IPS-20b (cell line): Measurements from ENCODE around the gene ELK4.

ENCODE experiments used
- H3K27ac ChIP-seq: one replicate; pipeline ENCODE4 v1.5.1; 2013; ENCODE audit warnings: low read length
- H3K27me3 ChIP-seq: 2 replicates; pipeline ENCODE4 v1.6.1; 2013; ENCODE audit warnings: mild to moderate bottlenecking, low read length, inconsistent platforms; ENCODE audit not compliant: insufficient read depth
- H3K36me3 ChIP-seq: 2 replicates; pipeline ENCODE4 v1.6.1; 2013; ENCODE audit warnings: low read depth, mild to moderate bottlenecking, inconsistent platforms, low read length, moderate library complexity; ENCODE audit not compliant: insufficient read depth
- H3K4me1 ChIP-seq: 2 replicates; pipeline ENCODE4 v1.6.1; 2013; ENCODE audit warnings: mild to moderate bottlenecking, control low read depth, inconsistent platforms, low read length, moderate library complexity; ENCODE audit not compliant: insufficient read depth
- H3K4me3 ChIP-seq: 2 replicates; pipeline ENCODE4 v1.5.1; 2013; ENCODE audit warnings: mild to moderate bottlenecking, low read length, inconsistent platforms
- H3K9ac ChIP-seq: 2 replicates; pipeline ENCODE4 v1.6.1; 2013; ENCODE audit warnings: low read depth, mild to moderate bottlenecking, inconsistent platforms, low read length, moderate library complexity
- H3K9me3 ChIP-seq: 2 replicates; pipeline ENCODE4 v1.6.1; 2013; ENCODE audit warnings: mild to moderate bottlenecking, low read depth, low read length, inconsistent platforms; ENCODE audit not compliant: insufficient read depth

Gene ELK4, protein sequence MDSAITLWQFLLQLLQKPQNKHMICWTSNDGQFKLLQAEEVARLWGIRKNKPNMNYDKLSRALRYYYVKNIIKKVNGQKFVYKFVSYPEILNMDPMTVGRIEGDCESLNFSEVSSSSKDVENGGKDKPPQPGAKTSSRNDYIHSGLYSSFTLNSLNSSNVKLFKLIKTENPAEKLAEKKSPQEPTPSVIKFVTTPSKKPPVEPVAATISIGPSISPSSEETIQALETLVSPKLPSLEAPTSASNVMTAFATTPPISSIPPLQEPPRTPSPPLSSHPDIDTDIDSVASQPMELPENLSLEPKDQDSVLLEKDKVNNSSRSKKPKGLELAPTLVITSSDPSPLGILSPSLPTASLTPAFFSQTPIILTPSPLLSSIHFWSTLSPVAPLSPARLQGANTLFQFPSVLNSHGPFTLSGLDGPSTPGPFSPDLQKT

DNA sequence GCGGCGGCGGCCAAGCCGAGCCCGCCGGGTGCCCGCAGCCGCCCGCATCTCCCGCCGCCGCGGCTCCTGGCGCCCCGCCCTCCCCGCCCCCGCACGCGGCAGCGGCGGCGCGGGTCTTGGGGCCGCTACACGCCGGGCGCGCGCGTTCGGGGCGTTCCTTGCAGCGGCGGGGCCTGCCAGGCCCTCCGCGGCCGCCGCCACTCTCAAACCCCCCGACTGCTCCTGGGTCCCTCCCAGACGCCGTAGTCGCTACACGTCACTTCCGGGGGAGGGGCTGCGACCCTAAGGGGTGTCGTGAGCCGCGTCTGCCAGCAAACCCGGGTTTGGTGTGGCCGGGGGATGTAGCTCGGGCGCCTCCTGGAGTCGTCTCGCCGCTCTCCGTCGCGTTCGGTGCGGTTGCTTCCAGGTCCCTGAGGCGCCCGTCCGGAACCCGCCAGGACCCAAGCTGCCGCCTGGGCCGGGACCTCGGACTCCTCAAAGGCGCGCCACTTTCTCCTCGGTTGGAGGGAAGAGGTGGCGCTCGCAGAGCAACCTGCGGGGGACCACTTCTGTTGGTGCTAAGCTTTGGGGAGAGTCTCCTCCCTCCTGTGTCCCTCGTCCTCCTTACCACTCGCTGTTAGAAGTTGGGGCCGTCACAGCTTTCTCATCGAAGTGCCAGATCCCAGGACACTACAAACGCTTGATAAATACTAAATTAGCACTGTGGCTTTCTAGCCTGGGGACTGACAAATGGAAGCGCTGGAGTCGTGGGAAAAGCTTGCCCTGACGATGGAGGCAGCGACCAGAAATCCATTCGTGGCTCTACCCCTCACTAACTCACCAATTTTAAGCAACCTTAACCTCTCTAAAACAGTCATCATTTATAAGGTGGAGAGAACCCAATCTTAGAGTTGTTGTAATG, at the start of gene ELK4:
Gene ELK4 (minus strand): TSS at position 244 of the 901 bp plus-strand sequence. CDS start 8,129 bp downstream, outside the sequence.
- Histone ChIP-seq H3K27ac (peak within 1 kb of the TSS; percentile 35), H3K9ac (peak within 1 kb of the TSS; percentile 86), H3K27me3 (no peaks in the 10 kb centered on the region), H3K36me3 (no peaks in the 10 kb centered on the region), H3K4me1 (peaks cover 6% of the 10 kb centered on the region; the same call in 1 of the 2 replicates), H3K9me3 (no peaks in the 10 kb centered on the region), H3K4me3 (peak within 1 kb of the TSS; percentile 87)

- Histone ChIP-seq H3K4me3 (no peak overlapping the region), H3K27me3 (peaks cover 12% of the 10 kb centered on the region)
These were observed 49.6 kb upstream of the ELK4 start for GRCh38 chr1:205681364-205681763.

DNA sequence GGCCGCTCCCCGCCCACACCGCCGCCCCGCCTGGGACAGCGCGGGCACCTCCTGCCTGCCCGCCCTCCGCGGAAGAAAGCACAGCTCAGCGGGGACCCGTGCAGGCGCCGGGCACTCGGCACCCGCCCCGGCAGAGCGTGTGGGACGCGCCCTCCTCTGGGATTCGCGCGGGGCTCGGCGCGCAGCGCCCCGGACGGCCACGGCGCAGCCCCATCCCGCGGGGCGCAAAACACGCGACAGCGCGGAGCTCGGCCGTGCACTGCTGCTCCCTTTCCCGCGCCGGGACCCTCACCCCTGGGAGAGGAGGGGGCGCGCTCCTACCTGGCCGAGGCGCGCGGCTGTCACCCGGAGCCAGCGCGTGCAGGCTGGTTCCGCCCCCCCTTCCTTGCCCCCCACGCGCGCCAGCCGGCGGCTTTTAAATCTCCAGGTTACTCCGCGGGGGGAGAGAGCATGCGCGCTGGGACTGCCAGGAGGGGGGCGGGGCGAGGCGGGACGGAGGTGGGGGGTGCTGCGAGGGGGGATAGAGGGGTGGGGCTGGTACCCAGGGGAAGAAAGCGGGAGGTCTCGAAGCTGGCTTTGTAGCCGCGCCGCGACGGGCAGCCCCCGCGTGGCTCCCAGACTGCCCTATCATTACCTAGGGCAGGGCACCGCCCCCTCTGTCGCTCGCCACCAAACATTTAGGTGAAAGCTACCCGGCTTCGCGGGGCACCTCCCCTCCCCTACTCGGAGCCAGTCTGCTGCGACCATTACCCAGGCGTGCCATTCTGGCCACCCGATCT, 48.5 kb upstream of the ELK4 start, which contains the start of gene SLC45A3:
Gene SLC45A3 (minus strand): TSS at position 437 of the 779 bp plus-strand sequence. CDS start 15,853 bp downstream, outside the sequence.
- Histone ChIP-seq H3K4me1 (peaks cover 20% of the 10 kb centered on the region), H3K9me3 (no peaks in the 10 kb centered on the region), H3K9ac (peak within 1 kb of the TSS; percentile 49; the same call in 1 of the 2 replicates), H3K27me3 (peaks cover 12% of the 10 kb centered on the region), H3K27ac (no peak within 1 kb of the TSS), H3K4me3 (peak within 1 kb of the TSS; percentile 60), H3K36me3 (no peaks in the 10 kb centered on the region)

More at GRCh38 chr1:205681364-205681763, 49.6 kb upstream of the ELK4 start:
- Histone ChIP-seq H3K27ac (no peak overlapping the region), H3K4me1 (peaks cover 16% of the 10 kb centered on the region), H3K9me3 (no peaks in the 10 kb centered on the region), H3K9ac (no peak overlapping the region), H3K36me3 (no peaks in the 10 kb centered on the region)

- H3K9ac ChIP-seq: no peak overlapping the region; the same call in 1 of the 2 replicates
- H3K27ac ChIP-seq: no peak overlapping the region
- H3K4me3 ChIP-seq: peak overlapping the region; percentile 60
- H3K9me3 ChIP-seq: no peaks in the 10 kb centered on the region
- peaks cover 20% of the 10 kb centered on the region for H3K4me1 ChIP-seq
- peaks cover 12% of the 10 kb centered on the region for H3K27me3 ChIP-seq
- no peaks in the 10 kb centered on the region for H3K36me3 ChIP-seq
These were observed 46.7 kb upstream of the ELK4 start for GRCh38 chr1:205678286-205679111.

DNA sequence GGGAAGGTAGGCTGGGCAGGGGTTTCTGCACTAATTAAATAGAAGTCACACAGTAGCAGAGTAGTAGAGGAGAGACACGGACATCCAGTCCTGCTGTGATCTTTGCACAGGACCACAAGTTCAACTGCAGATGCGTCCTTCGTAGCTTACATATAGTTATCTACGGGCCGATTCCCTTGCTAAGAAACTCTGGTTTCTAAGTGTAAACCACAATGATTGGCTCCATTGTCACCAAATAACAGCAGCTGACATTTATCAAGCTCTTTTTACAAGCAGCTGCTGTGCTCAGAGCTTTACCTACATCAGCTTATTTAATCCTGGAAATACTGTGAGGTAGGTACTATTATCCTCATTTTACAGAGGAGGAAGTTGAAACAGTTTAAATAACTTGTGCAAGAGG, 45.4 kb upstream of the ELK4 start:
- no peak overlapping the region for H3K9ac ChIP-seq
- H3K9me3 ChIP-seq: no peaks in the 10 kb centered on the region
- H3K27ac ChIP-seq: no peak overlapping the region
- H3K36me3 ChIP-seq: no peaks in the 10 kb centered on the region
- peaks cover 27% of the 10 kb centered on the region for H3K4me1 ChIP-seq
- H3K4me3 ChIP-seq: no peak overlapping the region
- peaks cover 12% of the 10 kb centered on the region for H3K27me3 ChIP-seq

DNA sequence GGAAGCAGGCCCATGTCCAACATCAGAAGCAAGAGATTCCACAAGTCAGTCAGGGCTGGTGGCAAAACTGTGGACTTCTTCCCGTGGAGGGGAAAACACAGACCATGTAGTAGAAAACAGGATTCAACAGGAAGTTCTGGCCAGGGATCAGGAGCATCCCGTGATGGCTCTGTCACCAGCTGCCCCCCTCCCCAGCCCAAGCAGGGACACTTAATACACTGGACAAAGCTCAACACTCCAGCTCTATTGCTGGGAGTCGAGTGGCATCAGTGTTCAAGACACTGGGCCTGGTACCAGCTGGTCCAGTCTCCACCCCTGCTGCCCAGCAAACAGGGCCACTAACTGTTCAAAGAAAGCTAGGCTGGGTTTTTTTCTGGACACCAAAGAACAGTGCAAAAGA, 44.8 kb upstream of the ELK4 start:
- Histone ChIP-seq H3K9ac (no peak overlapping the region), H3K9me3 (no peaks in the 10 kb centered on the region), H3K27ac (no peak overlapping the region), H3K36me3 (no peaks in the 10 kb centered on the region), H3K4me1 (peaks cover 32% of the 10 kb centered on the region), H3K4me3 (no peak overlapping the region), H3K27me3 (peaks cover 10% of the 10 kb centered on the region)

DNA sequence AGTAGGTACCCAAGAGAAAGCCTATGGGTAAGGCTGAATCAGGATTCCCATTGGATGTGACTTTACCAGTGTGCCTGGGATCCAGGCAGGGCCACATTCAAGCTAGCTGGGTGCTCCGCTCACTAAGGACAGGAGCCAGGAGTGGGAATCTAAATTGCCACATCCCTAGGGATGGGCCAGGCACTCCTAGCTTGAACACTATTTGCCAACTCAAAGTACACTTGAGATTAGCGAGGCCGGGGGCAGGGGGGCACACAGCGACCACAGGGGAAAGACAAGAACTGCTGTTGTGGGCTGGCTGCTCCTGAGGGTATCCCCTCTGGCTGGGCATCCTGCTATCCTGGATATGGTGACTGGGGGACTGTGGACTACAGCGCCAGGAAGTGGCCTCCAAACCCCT, 44.2 kb upstream of the ELK4 start:
- Histone ChIP-seq H3K36me3 (no peaks in the 10 kb centered on the region), H3K9me3 (no peaks in the 10 kb centered on the region), H3K4me3 (no peak overlapping the region), H3K4me1 (peaks cover 37% of the 10 kb centered on the region), H3K27ac (no peak overlapping the region), H3K9ac (no peak overlapping the region; the same call in 1 of the 2 replicates), H3K27me3 (peaks cover 4% of the 10 kb centered on the region)

DNA sequence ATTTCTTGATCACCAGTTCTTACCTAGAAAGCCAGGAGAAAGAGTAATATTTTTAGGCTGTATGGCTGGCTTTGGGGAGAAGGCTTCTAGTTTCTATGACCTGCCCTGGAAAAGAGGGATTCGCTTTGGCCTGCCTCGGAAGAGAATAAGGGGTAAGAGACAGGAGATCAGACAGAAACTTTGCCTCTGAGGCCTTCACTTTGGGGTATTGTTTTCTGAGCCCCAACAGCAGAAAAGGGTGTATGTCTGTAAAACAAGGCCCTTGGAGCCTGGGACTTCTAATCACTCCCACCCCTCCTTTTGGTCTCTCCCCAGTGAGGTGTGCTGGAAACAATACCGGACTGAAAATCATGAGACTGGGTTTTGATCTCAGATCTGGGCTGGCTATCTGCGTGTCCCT, 43.4 kb upstream of the ELK4 start:
- Histone ChIP-seq H3K9me3 (no peaks in the 10 kb centered on the region), H3K27me3 (no peaks in the 10 kb centered on the region), H3K27ac (no peak overlapping the region), H3K36me3 (no peaks in the 10 kb centered on the region), H3K9ac (no peak overlapping the region), H3K4me1 (peaks cover 39% of the 10 kb centered on the region), H3K4me3 (no peak overlapping the region)

- no peaks in the 10 kb centered on the region for H3K27me3 ChIP-seq
- no peak overlapping the region for H3K9ac ChIP-seq
- no peak overlapping the region for H3K4me3 ChIP-seq
- no peaks in the 10 kb centered on the region for H3K36me3 ChIP-seq
- peaks cover 46% of the 10 kb centered on the region for H3K4me1 ChIP-seq
- no peak overlapping the region for H3K27ac ChIP-seq
- no peaks in the 10 kb centered on the region for H3K9me3 ChIP-seq
These were observed 41.2 kb upstream of the ELK4 start for GRCh38 chr1:205672970-205673369.

DNA sequence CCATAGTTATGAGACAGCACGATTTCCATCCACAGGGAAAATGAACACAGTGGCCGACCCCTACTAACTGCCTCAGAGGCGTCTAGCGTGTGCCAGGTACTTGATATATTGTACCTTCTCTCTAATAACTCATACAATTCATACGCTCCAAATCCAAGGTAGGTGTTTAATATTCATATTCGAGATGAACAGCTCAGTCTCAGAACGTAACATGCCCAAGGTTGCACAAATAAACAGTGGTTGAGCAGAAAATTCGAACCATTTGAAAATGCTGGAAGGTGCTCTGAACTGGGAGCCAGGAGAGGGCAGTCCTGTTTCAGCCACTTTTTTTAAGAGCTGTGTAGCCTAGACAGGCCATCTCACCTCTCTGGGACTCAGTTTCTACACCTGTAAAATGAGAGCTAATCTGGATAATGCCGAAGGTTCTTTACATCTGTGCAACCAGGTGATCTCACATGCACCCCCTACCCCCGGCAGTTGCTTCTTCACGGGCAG, 40.6 kb upstream of the ELK4 start:
- no peaks in the 10 kb centered on the region for H3K27me3 ChIP-seq
- no peaks in the 10 kb centered on the region for H3K9me3 ChIP-seq
- H3K9ac ChIP-seq: peak overlapping the region; percentile 59; the same call in 1 of the 2 replicates
- H3K27ac ChIP-seq: peak overlapping the region; percentile 15
- no peaks in the 10 kb centered on the region for H3K36me3 ChIP-seq
- H3K4me3 ChIP-seq: peak overlapping the region; percentile 42; the same call in 1 of the 2 replicates
- H3K4me1 ChIP-seq: peaks cover 46% of the 10 kb centered on the region
